MM.1S (cell line): ENCODE results near the gene PYCR2.

ENCODE experiments used
- DNase-seq: peaks from one replicate; pipeline ENCODE4 v3.0.0-alpha.2; 2015
- H2AFZ ChIP-seq: fragments of 300-600 bp; sonication (generic); 2 replicates; pipeline ENCODE4 v1.6.0; 2016; ENCODE audit warnings: antibody characterized with exemption, low read length
- H3F3A ChIP-seq: fragments of 300-600 bp; sonication (generic); 2 replicates; pipeline ENCODE4 v1.6.1; 2016; ENCODE audit warnings: mild to moderate bottlenecking, antibody characterized with exemption, low read length, moderate library complexity, mixed read lengths; ENCODE audit not compliant: insufficient read depth
- H3K27ac ChIP-seq: fragments of 300-600 bp; sonication (generic); 2 replicates; pipeline ENCODE4 v1.5.1; 2016; ENCODE audit warnings: mild to moderate bottlenecking, low read length
- H3K27me3 ChIP-seq: fragments of 300-600 bp; sonication (generic); replicated peaks from 2 replicates; pipeline ENCODE4 v1.6.0; 2016; ENCODE audit warnings: low read length; ENCODE audit not compliant: insufficient read depth
- H3K36me3 ChIP-seq: fragments of 300-600 bp; sonication (generic); replicated peaks from 2 replicates; pipeline ENCODE4 v1.6.1; 2016; ENCODE audit warnings: mild to moderate bottlenecking, low read length, mixed read lengths; ENCODE audit not compliant: insufficient read depth
- H3K4me1 ChIP-seq: fragments of 300-600 bp; sonication (generic); 2 replicates; pipeline ENCODE4 v1.6.1; 2016; ENCODE audit warnings: low read length, mixed read lengths
- H3K4me2 ChIP-seq: fragments of 300-600 bp; sonication (generic); 2 replicates; pipeline ENCODE4 v1.6.0; 2016; ENCODE audit warnings: low read depth, low read length
- H3K4me3 ChIP-seq: fragments of 300-600 bp; sonication (generic); 2 replicates; pipeline ENCODE4 v1.5.1; 2016; ENCODE audit warnings: low read length, mixed read lengths
- H3K79me2 ChIP-seq: fragments of 300-600 bp; sonication (generic); 2 replicates; pipeline ENCODE4 v1.6.1; 2016; ENCODE audit warnings: mixed run types, low read length, mixed read lengths
- H3K9ac ChIP-seq: fragments of 300-600 bp; sonication (generic); 2 replicates; pipeline ENCODE4 v1.6.1; 2016; ENCODE audit warnings: low read length, mixed read lengths
- H3K9me2 ChIP-seq: fragments of 300-600 bp; sonication (generic); replicated peaks from 2 replicates; pipeline ENCODE4 v1.6.1; 2016; ENCODE audit warnings: mild to moderate bottlenecking, low read length, mixed read lengths; ENCODE audit not compliant: insufficient read depth
- H3K9me3 ChIP-seq: fragments of 300-600 bp; sonication (generic); replicated peaks from 2 replicates; pipeline ENCODE4 v1.6.1; 2016; ENCODE audit warnings: mild to moderate bottlenecking, low read length, mixed read lengths; ENCODE audit not compliant: insufficient read depth
- H4K20me1 ChIP-seq: fragments of 300-600 bp; sonication (generic); 2 replicates; pipeline ENCODE4 v1.6.1; 2016; ENCODE audit warnings: mild to moderate bottlenecking, low read length, moderate library complexity, mixed read lengths; ENCODE audit not compliant: insufficient read depth
- CTCF ChIP-seq: fragments of 300-600 bp; sonication (generic); IDR thresholded peaks from 2 replicates; pipeline ENCODE4 v1.5.1; 2016; ENCODE audit warnings: antibody characterized with exemption, low read length, mixed read lengths
- EZH2 ChIP-seq: fragments of 300-600 bp; sonication (generic); optimal IDR thresholded peaks from 2 replicates; pipeline ENCODE3; 2017; ENCODE audit warnings: low read depth, mild to moderate bottlenecking, antibody characterized with exemption, low read length, mixed read lengths
- EZH2phosphoT487 ChIP-seq: fragments of 300-600 bp; sonication (generic); IDR thresholded peaks from 2 replicates; pipeline ENCODE4 v1.6.1; 2018; ENCODE audit warnings: antibody characterized with exemption, low read length

The PYCR2 gene

DNA sequence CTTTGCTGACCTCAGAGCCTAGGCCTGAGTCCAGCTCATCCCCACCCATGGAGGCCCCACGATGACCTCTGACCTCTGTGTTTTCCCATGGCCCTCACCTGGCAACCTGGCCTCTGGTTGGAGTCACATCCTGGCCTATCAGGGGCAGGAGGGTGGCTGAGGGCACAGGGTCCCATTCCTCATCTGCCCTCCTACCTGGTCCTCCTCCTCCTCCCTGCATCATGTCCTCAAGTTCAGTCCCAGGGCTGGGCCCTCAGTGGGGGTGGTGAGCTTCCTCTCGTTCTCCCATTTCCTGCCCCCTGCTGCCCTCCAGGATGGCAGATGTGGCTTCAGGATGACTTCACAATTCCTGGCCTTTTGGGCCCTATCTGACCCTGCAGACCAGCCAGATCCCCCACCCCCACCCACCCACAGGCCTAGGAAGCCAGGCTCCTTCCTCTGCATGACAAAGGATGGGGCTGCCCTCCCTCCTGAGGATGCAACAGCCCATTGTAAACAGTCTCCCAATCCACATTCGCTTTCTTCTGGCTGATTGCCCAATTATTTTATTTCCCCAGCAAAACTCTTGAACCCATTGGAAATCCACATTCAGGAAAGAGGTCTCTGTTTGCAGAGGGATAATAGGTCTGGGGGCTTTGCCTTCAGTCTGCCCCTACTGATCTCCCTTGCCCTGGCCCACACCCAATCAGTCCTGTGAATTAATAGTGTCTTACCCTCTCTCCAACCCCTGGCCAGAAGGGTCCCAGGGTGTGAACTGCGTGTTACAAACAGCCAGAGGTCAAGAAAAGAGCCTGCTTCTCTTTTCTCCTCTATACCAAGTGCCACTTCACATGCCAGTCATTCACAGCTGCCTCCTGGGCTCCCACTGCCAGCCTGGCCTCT lies 24.8 kb downstream of the PYCR2 start:
- H3K27ac ChIP-seq: no peak overlapping the region; the same call in 1 of the 2 replicates
- H3K4me2 ChIP-seq: no peak overlapping the region
- no peak for DNase-seq
- no peak overlapping the region for H3K9ac ChIP-seq
- peaks cover 20% of the 10 kb centered on the region for H3F3A ChIP-seq
- H3K4me3 ChIP-seq: no peak overlapping the region
- H3K4me1 ChIP-seq: peaks cover 32% of the 10 kb centered on the region
- H2AFZ ChIP-seq: no peak overlapping the region
- H3K9me3 ChIP-seq: no peaks in the 10 kb centered on the region
- H3K27me3 ChIP-seq: no peaks in the 10 kb centered on the region
- TF ChIP-seq CTCF (no peak), EZH2phosphoT487 (no peak)
- no peaks in the 10 kb centered on the region for H3K36me3 ChIP-seq
- H4K20me1 ChIP-seq: no peaks in the 10 kb centered on the region
- no peaks in the 10 kb centered on the region for H3K79me2 ChIP-seq
- no peaks in the 10 kb centered on the region for H3K9me2 ChIP-seq

- DNase-seq: peak; percentile 92
- H3K79me2 ChIP-seq: no peaks in the 10 kb centered on the region
- peak overlapping the region; percentile 73 for H3K27ac ChIP-seq
- no peaks in the 10 kb centered on the region for H3K9me2 ChIP-seq
- H3K27me3 ChIP-seq: no peaks in the 10 kb centered on the region
- H3K4me1 ChIP-seq: peaks cover 32% of the 10 kb centered on the region
- H3K9me3 ChIP-seq: no peaks in the 10 kb centered on the region
- H3F3A ChIP-seq: peaks cover 20% of the 10 kb centered on the region
- H3K4me3 ChIP-seq: no peak overlapping the region
- H2AFZ ChIP-seq: 0 out of 2 replicates have a peak overlapping the region, but pooled peaks have one; percentile 1
- TF ChIP-seq EZH2 (no peak), EZH2phosphoT487 (no peak), CTCF (no peak)
- H3K9ac ChIP-seq: peak overlapping the region; percentile 5; the same call in 1 of the 2 replicates
- H3K4me2 ChIP-seq: peak overlapping the region; percentile 79; the same call in 1 of the 2 replicates
- H4K20me1 ChIP-seq: no peaks in the 10 kb centered on the region
- no peaks in the 10 kb centered on the region for H3K36me3 ChIP-seq
These were observed 26.2 kb downstream of the PYCR2 start for GRCh38 chr1:225897595-225898514.

- peak overlapping the region; percentile 32; the same call in 1 of the 2 replicates for H2AFZ ChIP-seq
- no peaks in the 10 kb centered on the region for H3K36me3 ChIP-seq
- peak overlapping the region; percentile 36; the same call in 1 of the 2 replicates for H3K9ac ChIP-seq
- H3K4me1 ChIP-seq: peaks cover 32% of the 10 kb centered on the region
- TF ChIP-seq EZH2phosphoT487 (no peak), CTCF (peak; percentile 23; the same call in 1 of the 2 replicates)
- H3K4me3 ChIP-seq: peak overlapping the region; percentile 14; the same call in 1 of the 2 replicates
- H3K27ac ChIP-seq: peak overlapping the region; percentile 73
- H3K4me2 ChIP-seq: peak overlapping the region; percentile 79
- H3K9me3 ChIP-seq: no peaks in the 10 kb centered on the region
- H3K27me3 ChIP-seq: no peaks in the 10 kb centered on the region
- H3K9me2 ChIP-seq: no peaks in the 10 kb centered on the region
- peak; percentile 98 for DNase-seq
- H3K79me2 ChIP-seq: no peaks in the 10 kb centered on the region
- no peaks in the 10 kb centered on the region for H4K20me1 ChIP-seq
- H3F3A ChIP-seq: peaks cover 20% of the 10 kb centered on the region
These were observed 27.0 kb downstream of the PYCR2 start for GRCh38 chr1:225896937-225897549.
